IPS-18c (cell line): Measurements from ENCODE around the gene MAD1L1.
"Not testable (repeated sequence)": the region's sequence is repeated elsewhere in the genome, so short reads cannot be mapped to it uniquely, and the experiment has no call there.

ENCODE experiments used
- H3K4me3 ChIP-seq: 2 replicates; pipeline ENCODE4 v1.7.0; 2013; ENCODE audit warnings: low read depth, mild to moderate bottlenecking, low read length, moderate library complexity; ENCODE audit not compliant: insufficient read depth
- H3K9me3 ChIP-seq: one replicate; pipeline ENCODE4 v1.6.1; 2013; ENCODE audit warnings: mild to moderate bottlenecking, low read length, moderate library complexity; ENCODE audit not compliant: control insufficient read depth, insufficient read depth

MAD1L1 gene

GRCh38 chr7:1929349-1929925 is 303.3 kb downstream of the MAD1L1 start:
- not testable (repeated sequence) for H3K9me3 ChIP-seq, H3K4me3 ChIP-seq

GRCh38 chr7:1928645-1929348 is 303.9 kb downstream of the MAD1L1 start:
- H3K9me3 ChIP-seq: no peaks in the 10 kb centered on the region
- H3K4me3 ChIP-seq: no peak overlapping the region

GRCh38 chr7:1927937-1928644 is 304.7 kb downstream of the MAD1L1 start:
- H3K9me3 ChIP-seq: no peaks in the 10 kb centered on the region
- no peak overlapping the region for H3K4me3 ChIP-seq

DNA sequence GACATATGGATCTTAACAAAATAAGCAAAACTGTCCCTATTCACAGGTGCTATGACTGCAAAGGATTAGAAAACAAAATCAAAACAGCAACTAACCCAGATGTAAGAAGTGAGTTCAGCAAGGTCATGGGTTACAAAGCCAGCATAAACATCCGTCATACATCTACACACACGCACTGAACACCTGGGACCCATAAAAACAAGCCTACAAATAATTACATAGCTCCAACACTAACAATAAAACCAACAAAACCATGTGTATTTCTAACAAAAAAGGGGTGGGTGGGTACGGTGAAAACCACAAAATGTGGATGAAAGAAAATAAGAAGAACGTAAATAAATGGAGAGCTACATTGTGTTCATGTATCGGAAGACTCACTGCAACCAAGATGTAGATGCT is 305.8 kb downstream of the MAD1L1 start:
- Histone ChIP-seq H3K4me3 (no peak overlapping the region), H3K9me3 (no peaks in the 10 kb centered on the region)

GRCh38 chr7:1925973-1926907 is 306.5 kb downstream of the MAD1L1 start:
- H3K4me3 ChIP-seq: no peak overlapping the region
- H3K9me3 ChIP-seq: no peaks in the 10 kb centered on the region

GRCh38 chr7:1925349-1925748 is 307.4 kb downstream of the MAD1L1 start:
- Histone ChIP-seq H3K4me3 (no peak overlapping the region), H3K9me3 (no peaks in the 10 kb centered on the region)

- H3K4me3 ChIP-seq: no peak overlapping the region
- H3K9me3 ChIP-seq: no peaks in the 10 kb centered on the region
Observed at GRCh38 chr7:1924258-1924817, 308.4 kb downstream of the MAD1L1 start.

- no peaks in the 10 kb centered on the region for H3K9me3 ChIP-seq
- no peak overlapping the region for H3K4me3 ChIP-seq
Observed at GRCh38 chr7:1923409-1924257, 309.1 kb downstream of the MAD1L1 start.

DNA sequence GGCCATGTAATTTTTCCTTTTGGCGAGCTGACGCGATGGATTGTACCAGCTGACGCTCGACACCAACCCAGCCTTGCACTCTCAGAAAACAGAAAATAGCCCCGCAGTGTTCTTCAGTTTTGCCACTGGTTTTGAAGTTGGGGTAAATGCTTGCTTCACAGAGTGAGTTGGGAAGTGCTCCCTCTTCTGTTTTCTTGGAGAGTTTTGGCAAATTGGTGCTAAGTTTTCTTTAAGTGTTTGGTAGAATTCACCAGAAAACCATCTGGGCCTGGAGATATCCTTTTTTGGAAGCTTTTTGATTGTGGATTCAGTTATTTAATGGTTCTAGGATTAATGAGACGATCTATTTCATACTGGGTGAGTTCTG is 309.9 kb downstream of the MAD1L1 start:
- Histone ChIP-seq H3K9me3 (no peaks in the 10 kb centered on the region), H3K4me3 (no peak overlapping the region)

- no peak overlapping the region for H3K4me3 ChIP-seq
Observed at GRCh38 chr7:1922071-1922869, 310.5 kb downstream of the MAD1L1 start.

GRCh38 chr7:1920881-1921280 is 311.9 kb downstream of the MAD1L1 start:
- Histone ChIP-seq H3K4me3 (no peak overlapping the region), H3K9me3 (no peaks in the 10 kb centered on the region)

More at GRCh38 chr7:1922071-1922869, 310.5 kb downstream of the MAD1L1 start:
- H3K9me3 ChIP-seq: no peaks in the 10 kb centered on the region

- H3K4me3 ChIP-seq: no peak overlapping the region
Observed at GRCh38 chr7:1920266-1920681, 312.5 kb downstream of the MAD1L1 start.

DNA sequence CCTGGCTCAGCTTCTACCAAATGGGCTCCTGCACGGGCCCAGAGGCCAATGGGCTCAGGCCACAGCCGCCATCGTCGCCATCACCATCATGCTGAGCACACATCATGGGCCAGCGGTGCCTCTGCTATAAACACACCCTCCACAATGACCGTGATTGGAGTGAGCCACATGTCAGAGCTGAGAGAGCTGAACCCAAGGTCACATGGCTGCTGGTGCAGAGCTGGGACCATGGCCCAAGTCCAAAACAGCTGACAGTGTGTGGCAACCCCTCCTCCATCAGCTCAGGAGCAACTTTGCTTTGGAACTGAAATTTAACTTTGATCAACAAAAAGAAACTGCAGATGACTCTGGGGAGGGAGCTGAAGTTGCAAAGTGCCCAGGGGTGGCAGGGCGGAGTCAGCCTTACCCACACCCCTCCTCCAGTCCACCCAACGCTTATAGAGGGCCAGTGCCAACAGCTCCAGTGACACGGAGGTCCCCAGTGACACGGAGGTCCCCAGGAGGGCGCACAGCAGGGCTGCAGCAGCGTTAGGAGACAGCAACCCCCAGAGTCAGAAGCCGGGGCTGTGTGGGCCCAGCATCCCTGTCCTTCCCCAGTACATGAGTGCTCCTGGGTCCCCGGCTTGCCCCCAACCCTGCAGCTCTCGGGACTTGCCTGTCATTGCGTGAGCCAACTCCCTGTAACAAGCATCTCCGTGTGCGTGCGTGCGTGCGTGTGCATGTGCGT is 313.0 kb downstream of the MAD1L1 start:
- no peak overlapping the region for H3K4me3 ChIP-seq

More at GRCh38 chr7:1920266-1920681, 312.5 kb downstream of the MAD1L1 start:
- no peaks in the 10 kb centered on the region for H3K9me3 ChIP-seq

DNA sequence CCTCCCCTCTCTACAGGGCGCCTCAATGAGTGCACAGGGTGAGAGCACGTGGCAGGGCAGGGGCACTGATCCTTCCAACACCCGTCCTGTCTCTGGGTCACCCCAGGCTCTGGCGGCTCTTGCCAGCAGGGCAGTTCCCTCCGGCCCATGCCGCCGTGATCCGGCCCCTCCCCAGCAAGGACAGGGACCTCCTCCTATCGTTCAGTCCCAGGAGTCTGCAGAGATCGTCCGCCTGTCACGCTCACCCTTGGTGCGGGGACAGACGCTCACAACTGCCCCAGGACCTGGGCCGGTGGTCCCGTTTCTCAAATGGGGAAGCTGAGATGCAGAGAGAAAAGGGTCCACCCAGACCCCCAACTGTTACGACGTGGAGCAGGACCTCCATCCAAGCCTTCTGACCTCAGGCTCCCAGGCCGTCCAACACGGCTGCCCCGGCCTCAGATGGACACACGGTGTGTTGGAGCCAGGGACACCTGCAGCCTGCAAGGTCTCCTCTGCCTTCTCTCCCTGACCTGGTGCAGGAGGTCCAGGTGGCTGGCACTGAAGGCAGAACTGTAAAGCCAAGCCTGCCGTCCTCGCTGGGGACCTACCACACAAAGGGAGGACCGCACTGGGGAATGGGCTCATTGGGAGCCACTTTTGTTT is 313.7 kb downstream of the MAD1L1 start:
- H3K9me3 ChIP-seq: no peaks in the 10 kb centered on the region
- H3K4me3 ChIP-seq: no peak overlapping the region

More for the DNA sequence above, 313.0 kb downstream of the MAD1L1 start:
- no peaks in the 10 kb centered on the region for H3K9me3 ChIP-seq
